Measurements from ENCODE around the gene GPR137B. TPM values are rescaled to one million over a fixed set of nuclear protein-coding genes. Genes with fewer than 3 reads are reported as not detected.

The GPR137B gene
- total RNA-seq, 1 donor from 2014 or later = 25.2 TPM

DNA sequence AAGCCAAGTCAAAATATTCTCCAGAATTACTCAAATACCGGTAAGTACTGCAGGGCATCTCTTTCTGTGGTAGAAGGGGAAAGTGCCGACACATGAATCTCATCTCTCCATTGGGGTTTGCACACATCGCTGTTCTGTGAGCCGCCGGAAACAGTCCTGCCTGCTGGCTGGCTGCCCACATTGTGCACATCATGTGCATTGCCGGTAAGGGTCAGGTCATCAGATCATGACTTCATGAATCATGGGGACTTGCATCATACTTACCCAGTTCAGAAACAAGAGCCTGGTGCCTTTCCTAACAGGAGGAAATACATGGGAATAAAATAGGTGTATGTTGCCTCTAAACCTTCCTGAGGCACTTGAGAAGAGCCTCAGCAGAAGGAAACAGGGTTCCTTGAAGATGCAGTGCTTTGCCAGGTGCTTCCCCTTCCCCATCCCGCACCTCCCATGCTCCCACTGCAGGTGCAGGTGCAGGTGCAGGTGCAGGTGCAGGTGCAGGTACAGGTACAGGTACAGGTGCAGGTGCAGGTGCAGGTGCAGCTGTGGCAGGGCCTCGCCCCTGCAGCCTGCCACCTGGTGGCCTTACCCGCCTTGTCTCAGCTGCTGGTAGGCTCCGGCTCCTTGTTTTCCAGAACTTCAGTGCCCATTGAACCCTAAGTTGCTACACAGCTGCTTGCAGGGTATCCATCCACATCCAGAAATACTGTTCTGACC lies 26.5 kb downstream of the GPR137B start:
- peak in 1 of 2 experiments; percentile 22 for DNase-seq (ENCODE audit: low spot score in 2 of 2, unreplicated experiment in 2 of 2)
- H3K27ac Mint-ChIP-seq = no peak overlapping the region

DNA sequence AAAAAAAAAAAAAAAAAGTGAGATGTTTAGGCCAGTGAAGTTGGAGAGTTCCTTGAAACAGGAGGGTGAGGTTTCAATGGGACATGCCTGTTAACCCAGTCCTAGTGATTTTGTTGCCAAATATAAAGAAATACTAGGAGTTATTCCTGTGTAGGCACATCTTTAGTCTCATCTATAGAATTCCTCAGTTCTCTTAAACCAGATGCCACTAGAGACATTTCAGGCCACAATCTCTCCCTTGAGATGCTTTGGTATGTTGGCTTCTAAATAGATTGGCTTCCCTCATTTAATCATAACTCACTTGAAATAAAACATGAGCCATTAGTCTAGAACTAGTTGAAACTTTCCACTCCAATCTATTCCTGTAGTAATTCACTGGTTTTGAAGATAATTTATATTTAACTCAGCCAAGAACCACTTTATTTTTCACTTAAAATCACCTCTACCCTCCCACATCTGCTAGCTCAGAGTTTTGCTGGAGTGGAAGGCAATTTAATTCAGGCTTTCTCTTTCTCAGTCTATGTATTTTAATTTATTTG lies 29.8 kb downstream of the GPR137B start:
- Mint-ChIP-seq H3K4me3 (no peak overlapping the region), H3K36me3 (peaks cover 15% of the 10 kb centered on the region), H3K27me3 (ENCODE audit: low read depth) (no peaks in the 10 kb centered on the region), H3K9me3 (peaks cover 2% of the 10 kb centered on the region), H3K4me1 (peaks cover 12% of the 10 kb centered on the region), H3K27ac (peak overlapping the region; percentile 14)
- DNase-seq (ENCODE audit: low spot score in 2 of 2, unreplicated experiment in 2 of 2) = no peak
- no peak for TF ChIP-seq CTCF (IDR thresholded peaks at IDR 0.05; ENCODE audit: unreplicated experiment)

More for the DNA sequence above, 26.5 kb downstream of the GPR137B start:
- Mint-ChIP-seq H3K27me3 (ENCODE audit: low read depth) (no peaks in the 10 kb centered on the region), H3K36me3 (peaks cover 34% of the 10 kb centered on the region), H3K4me1 (peaks cover 12% of the 10 kb centered on the region), H3K9me3 (peaks cover 8% of the 10 kb centered on the region), H3K4me3 (no peak overlapping the region)
- no peak for TF ChIP-seq CTCF (IDR thresholded peaks at IDR 0.05; ENCODE audit: unreplicated experiment)

DNA sequence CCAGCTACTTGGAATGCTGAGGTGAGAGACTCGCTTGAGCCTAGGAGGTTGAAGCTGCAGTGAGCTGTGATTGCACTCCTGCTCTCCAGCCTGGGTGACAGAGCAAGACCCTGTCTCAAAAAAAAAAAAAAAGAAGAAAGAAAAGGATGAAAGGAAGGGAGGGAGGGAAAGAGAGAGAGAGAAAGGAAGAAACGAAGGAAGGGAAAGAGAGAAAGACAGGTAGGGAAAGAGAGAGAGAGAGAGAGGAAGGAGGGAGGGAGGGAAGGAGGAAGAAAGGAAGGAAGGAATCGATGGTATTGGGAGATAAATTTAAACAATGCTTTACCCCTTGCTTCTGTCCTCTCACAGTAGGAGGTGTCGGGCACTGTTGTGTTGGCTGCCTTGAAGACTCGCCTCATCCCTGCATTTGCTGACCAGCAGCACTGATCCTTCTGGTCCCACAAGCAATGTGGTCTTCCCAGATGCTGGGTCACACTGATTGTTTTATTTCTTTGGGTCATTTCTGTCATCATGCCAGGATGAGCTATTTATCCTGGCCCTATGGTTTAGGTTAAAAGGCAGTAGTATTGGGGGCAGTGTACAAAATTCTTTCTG lies 30.9 kb downstream of the GPR137B start:
- Mint-ChIP-seq H3K36me3 (peaks cover 10% of the 10 kb centered on the region), H3K4me1 (peaks cover 12% of the 10 kb centered on the region), H3K27me3 (ENCODE audit: low read depth) (no peaks in the 10 kb centered on the region), H3K4me3 (no peak overlapping the region), H3K9me3 (no peaks in the 10 kb centered on the region), H3K27ac (peak overlapping the region; percentile 12)
- DNase-seq (ENCODE audit: low spot score in 2 of 2, unreplicated experiment in 2 of 2) = no peak
- TF ChIP-seq CTCF (IDR thresholded peaks at IDR 0.05; ENCODE audit: unreplicated experiment) = no peak

DNA sequence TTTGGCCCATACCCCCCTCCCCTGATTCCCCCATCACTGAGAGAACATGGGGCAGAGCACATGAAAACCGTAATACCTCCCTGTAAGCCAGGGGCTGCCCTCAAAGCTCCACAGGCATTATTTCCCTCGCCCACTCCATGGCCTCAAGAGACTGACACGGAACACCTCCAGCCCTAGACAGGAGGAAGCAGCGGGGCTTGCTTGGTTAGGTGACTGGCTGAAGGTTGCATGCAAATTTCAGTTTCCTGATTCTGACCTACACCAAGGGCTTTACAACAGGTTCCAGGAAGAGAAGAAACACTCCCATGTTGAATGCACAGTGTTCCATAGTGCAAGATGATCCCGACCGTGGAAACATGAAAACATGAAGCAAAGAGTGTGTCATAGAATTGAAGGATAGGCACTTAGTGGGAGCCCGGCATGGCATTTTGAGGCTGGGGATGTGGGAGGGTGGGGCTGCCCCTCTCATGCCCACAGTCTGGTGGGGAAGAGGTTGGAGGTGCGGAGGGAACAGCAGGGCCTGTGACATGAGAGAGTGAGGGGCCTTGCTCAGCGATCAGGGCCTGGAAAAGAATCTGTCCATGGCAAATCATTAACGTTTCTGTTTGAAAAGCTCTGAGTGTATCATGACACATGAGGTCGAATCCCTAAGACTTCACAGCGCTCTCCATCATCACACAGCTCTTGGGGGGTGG lies 33.5 kb downstream of the GPR137B start:
- no peak overlapping the region for H3K27ac Mint-ChIP-seq
- peaks cover 18% of the 10 kb centered on the region for H3K36me3 Mint-ChIP-seq

More for the DNA sequence above, 33.5 kb downstream of the GPR137B start:
- H3K27me3 Mint-ChIP-seq (ENCODE audit: low read depth) = no peaks in the 10 kb centered on the region
- no peak for TF ChIP-seq CTCF (IDR thresholded peaks at IDR 0.05; ENCODE audit: unreplicated experiment)
- H3K4me3 Mint-ChIP-seq = no peak overlapping the region
- H3K9me3 Mint-ChIP-seq = no peaks in the 10 kb centered on the region
- DNase-seq (ENCODE audit: low spot score in 2 of 2, unreplicated experiment in 2 of 2) = no peak
- H3K4me1 Mint-ChIP-seq = peaks cover 12% of the 10 kb centered on the region
